Measurements from ENCODE around the gene TUBA4A. TPM values are rescaled to one million over a fixed set of nuclear protein-coding genes. Genes with fewer than 3 reads are reported as not detected.

TUBA4A gene
- total RNA-seq, 1 experiment from 2014 or later = 14.9 TPM

DNA sequence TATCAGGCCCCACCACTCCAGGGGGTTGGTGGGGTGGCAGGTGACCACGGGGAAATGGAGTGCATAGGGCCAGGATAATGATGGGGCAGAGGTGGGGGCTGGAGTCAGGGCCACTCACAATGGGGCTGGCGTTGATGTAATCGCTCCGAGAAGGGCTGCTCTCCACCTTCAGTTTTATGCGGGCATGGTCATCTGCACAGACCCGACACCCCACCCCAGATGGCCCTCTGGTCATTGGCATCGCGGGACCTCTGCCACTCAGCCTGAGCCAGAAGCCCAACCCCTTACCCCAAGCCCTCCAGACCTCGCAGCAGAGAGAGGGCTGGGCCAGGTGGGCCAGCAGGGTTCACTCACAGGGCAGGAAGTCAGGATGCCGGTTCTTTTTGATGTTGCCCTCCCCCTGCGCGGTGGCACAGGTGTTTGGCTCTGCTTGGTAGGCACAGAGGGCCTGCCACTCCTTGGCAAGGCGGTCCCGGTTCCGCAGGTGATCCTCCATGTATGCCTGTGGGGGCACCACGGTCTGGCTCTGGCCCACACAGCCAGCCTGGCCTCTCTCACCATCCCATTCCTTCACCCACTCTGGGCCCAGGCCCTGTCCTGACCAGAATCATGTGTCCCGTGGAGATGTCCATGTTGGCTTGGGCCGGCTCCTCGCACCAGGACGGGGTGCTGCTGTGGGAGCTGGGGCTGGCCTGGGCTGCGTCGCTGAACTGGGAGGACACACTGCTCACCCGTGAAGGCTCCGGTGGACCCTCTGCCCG is 43.1 kb upstream of the TUBA4A start:
- intact Hi-C loops (cut with micrococcal nuclease; ENCODE audit: unreplicated experiment) = loop anchor here (5.0 kb wide), 1 partner anchor 240 kb away; no protein-coding TSS in a partner anchor
- Mint-ChIP-seq H3K4me1 (ENCODE audit: low read depth, unreplicated experiment) (no peaks in the 10 kb centered on the region), H3K27ac (ENCODE audit: unreplicated experiment) (no peak overlapping the region), H3K27me3 (ENCODE audit: insufficient read depth, unreplicated experiment) (peaks cover 8% of the 10 kb centered on the region), H3K36me3 (ENCODE audit: insufficient read depth, unreplicated experiment) (peaks cover 5% of the 10 kb centered on the region), H3K9me3 (ENCODE audit: unreplicated experiment) (no peaks in the 10 kb centered on the region), H3K4me3 (ENCODE audit: unreplicated experiment) (no peak overlapping the region)
- H3K4me3 ChIP-seq (ENCODE audit: low read depth, low read length) = no peak overlapping the region
- no peaks in the 10 kb centered on the region for H3K36me3 ChIP-seq (ENCODE audit: control insufficient read depth, insufficient read depth, low read length)
- H3K4me1 ChIP-seq = peaks cover 4% of the 10 kb centered on the region; the same call in 1 of the 2 replicates
- ChIA-PET CTCF (interaction anchor here (0.6 to 2.6 kb wide), 3 partner anchors 22 to 590 kb away, joined by 3 to 29 read pairs (median 25); no protein-coding TSS in a partner anchor), POLR2A (no interaction called here)
- DNase-seq = no peak
- no peaks in the 10 kb centered on the region for H3K9me3 ChIP-seq
- no TSS peak for BruUV-seq (replicated peaks)
- TF ChIP-seq, protein P1, sequence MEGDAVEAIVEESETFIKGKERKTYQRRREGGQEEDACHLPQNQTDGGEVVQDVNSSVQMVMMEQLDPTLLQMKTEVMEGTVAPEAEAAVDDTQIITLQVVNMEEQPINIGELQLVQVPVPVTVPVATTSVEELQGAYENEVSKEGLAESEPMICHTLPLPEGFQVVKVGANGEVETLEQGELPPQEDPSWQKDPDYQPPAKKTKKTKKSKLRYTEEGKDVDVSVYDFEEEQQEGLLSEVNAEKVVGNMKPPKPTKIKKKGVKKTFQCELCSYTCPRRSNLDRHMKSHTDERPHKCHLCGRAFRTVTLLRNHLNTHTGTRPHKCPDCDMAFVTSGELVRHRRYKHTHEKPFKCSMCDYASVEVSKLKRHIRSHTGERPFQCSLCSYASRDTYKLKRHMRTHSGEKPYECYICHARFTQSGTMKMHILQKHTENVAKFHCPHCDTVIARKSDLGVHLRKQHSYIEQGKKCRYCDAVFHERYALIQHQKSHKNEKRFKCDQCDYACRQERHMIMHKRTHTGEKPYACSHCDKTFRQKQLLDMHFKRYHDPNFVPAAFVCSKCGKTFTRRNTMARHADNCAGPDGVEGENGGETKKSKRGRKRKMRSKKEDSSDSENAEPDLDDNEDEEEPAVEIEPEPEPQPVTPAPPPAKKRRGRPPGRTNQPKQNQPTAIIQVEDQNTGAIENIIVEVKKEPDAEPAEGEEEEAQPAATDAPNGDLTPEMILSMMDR (IDR thresholded peaks at IDR 0.05; ENCODE audit: insufficient read depth in 1 of 2, low read depth in 1 of 2, low read length in 1 of 2, severe bottlenecking in 1 of 2, unreplicated experiment in 1 of 2) = no peak
- no peaks in the 10 kb centered on the region; the same call in none of the 2 replicates for H3K27me3 ChIP-seq (replicated peaks; ENCODE audit: control insufficient read depth, insufficient read depth, low read length)

DNA sequence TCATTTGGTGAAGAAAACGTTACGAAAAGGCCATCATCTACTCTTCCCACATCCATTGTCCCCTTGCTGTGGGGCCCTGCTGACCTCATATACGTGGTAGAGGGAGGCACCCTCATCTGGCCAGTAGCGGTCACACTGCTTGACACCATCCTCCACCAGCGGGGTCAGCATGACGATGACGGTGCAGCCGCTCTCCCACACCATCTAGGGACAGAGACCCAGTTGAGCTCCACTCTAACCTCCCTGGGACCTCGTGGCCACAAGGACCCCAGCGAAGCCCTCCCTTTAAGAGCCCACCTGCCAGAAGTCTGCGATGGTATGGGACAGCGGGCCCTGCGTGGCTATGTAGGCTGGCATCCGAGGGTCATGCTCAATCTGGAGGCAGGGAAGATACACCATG is 42.4 kb upstream of the TUBA4A start:
- Histone ChIP-seq H3K4me3 (ENCODE audit: low read depth, low read length) (no peak overlapping the region), H3K36me3 (ENCODE audit: control insufficient read depth, insufficient read depth, low read length) (no peaks in the 10 kb centered on the region), H3K27me3 (replicated peaks; ENCODE audit: control insufficient read depth, insufficient read depth, low read length) (no peaks in the 10 kb centered on the region; the same call in 1 of the 2 replicates), H3K9me3 (no peaks in the 10 kb centered on the region), H3K4me1 (peaks cover 4% of the 10 kb centered on the region; the same call in 1 of the 2 replicates)
- no TSS peak for BruUV-seq (replicated peaks)
- DNase-seq = no peak
- TF ChIP-seq, protein P1 (IDR thresholded peaks at IDR 0.05; ENCODE audit: insufficient read depth in 1 of 2, low read depth in 1 of 2, low read length in 1 of 2, severe bottlenecking in 1 of 2, unreplicated experiment in 1 of 2) = no peak
- H3K4me1 Mint-ChIP-seq (ENCODE audit: low read depth, unreplicated experiment) = no peaks in the 10 kb centered on the region
- ChIA-PET CTCF (interaction anchor here (0.6 to 2.6 kb wide), 10 partner anchors 8 to 591 kb away, joined by 3 to 92 read pairs (median 5); partner anchors contain the start of genes ABCB6 and DNAJB2), POLR2A (no interaction called here)
- no peak overlapping the region for H3K27ac Mint-ChIP-seq (ENCODE audit: unreplicated experiment)
- peaks cover 5% of the 10 kb centered on the region for H3K36me3 Mint-ChIP-seq (ENCODE audit: insufficient read depth, unreplicated experiment)
- H3K4me3 Mint-ChIP-seq (ENCODE audit: unreplicated experiment) = no peak overlapping the region
- intact Hi-C loops (cut with micrococcal nuclease; ENCODE audit: unreplicated experiment) = loop anchor here (5.0 kb wide), 1 partner anchor 239 kb away; no protein-coding TSS in a partner anchor
- H3K9me3 Mint-ChIP-seq (ENCODE audit: unreplicated experiment) = no peaks in the 10 kb centered on the region
- H3K27me3 Mint-ChIP-seq (ENCODE audit: insufficient read depth, unreplicated experiment) = peaks cover 5% of the 10 kb centered on the region
